ENCODE results near the gene DIAPH2. TPM values are rescaled to one million over a fixed set of nuclear protein-coding genes. Genes with fewer than 3 reads are reported as not detected.
A peak's percentile ranks its signal among the peaks of the same experiment; 100 is the strongest.

DIAPH2 gene
- total and polyA plus RNA-seq, 9 of the 15 experiments (the other 6 are each of a cell fraction or from before 2014, with no cell fraction given): 0.01 to 0.18 (median 0.07) TPM; not detected in 1

DNA sequence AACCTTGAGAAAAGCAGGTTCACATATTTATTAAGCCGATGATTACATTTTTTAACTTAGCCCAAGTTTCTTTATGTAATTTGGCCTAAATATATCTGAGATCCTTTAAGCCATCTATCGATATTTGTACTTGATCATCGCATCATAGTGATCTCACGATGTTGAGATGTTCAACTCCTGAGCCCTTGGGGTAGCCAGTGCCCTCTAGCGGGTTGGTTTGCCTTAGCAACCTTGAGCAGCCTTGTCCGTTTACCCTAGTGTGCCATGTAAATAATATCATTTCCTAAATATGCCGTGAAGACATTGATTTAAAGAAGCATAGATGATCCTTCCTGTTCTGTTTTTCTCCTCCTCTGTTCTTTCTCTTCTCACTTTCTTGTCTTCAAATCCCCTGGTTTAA is 631.3 kb downstream of the DIAPH2 start:
- DNase-seq (ENCODE audit: extremely low read depth in 1 of 4, low spot score in 3 of 4) (peak; percentile 8 to 36 (median 16)), ATAC-seq (peak; percentile 78), FAIRE-seq (peak; percentile 55)
- 3% methylated on average over 6 of the region's 7 CpGs for WGBS (ENCODE audit: insufficient coverage, low coverage, missing lambda C conversion rate)
- TF ChIP-seq RAD21 (CRISPR knock-in tag; conservative IDR thresholded peaks at IDR 0.05 in 1 of 2, IDR thresholded peaks at IDR 0.05 in 1 of 2): peak in 1 of 2 experiments; percentile 16; a peak in 1 of 4 replicates
- TF ChIP-seq, protein P1, sequence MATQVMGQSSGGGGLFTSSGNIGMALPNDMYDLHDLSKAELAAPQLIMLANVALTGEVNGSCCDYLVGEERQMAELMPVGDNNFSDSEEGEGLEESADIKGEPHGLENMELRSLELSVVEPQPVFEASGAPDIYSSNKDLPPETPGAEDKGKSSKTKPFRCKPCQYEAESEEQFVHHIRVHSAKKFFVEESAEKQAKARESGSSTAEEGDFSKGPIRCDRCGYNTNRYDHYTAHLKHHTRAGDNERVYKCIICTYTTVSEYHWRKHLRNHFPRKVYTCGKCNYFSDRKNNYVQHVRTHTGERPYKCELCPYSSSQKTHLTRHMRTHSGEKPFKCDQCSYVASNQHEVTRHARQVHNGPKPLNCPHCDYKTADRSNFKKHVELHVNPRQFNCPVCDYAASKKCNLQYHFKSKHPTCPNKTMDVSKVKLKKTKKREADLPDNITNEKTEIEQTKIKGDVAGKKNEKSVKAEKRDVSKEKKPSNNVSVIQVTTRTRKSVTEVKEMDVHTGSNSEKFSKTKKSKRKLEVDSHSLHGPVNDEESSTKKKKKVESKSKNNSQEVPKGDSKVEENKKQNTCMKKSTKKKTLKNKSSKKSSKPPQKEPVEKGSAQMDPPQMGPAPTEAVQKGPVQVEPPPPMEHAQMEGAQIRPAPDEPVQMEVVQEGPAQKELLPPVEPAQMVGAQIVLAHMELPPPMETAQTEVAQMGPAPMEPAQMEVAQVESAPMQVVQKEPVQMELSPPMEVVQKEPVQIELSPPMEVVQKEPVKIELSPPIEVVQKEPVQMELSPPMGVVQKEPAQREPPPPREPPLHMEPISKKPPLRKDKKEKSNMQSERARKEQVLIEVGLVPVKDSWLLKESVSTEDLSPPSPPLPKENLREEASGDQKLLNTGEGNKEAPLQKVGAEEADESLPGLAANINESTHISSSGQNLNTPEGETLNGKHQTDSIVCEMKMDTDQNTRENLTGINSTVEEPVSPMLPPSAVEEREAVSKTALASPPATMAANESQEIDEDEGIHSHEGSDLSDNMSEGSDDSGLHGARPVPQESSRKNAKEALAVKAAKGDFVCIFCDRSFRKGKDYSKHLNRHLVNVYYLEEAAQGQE (IDR thresholded peaks at IDR 0.05; ENCODE audit: borderline replicate concordance): peak; percentile 28; the same call in 1 of the 2 replicates
- TF ChIP-seq, protein P1 (CRISPR knock-in tag; IDR thresholded peaks at IDR 0.05; ENCODE audit: low read depth): no peak
- TF ChIP-seq, protein P2, sequence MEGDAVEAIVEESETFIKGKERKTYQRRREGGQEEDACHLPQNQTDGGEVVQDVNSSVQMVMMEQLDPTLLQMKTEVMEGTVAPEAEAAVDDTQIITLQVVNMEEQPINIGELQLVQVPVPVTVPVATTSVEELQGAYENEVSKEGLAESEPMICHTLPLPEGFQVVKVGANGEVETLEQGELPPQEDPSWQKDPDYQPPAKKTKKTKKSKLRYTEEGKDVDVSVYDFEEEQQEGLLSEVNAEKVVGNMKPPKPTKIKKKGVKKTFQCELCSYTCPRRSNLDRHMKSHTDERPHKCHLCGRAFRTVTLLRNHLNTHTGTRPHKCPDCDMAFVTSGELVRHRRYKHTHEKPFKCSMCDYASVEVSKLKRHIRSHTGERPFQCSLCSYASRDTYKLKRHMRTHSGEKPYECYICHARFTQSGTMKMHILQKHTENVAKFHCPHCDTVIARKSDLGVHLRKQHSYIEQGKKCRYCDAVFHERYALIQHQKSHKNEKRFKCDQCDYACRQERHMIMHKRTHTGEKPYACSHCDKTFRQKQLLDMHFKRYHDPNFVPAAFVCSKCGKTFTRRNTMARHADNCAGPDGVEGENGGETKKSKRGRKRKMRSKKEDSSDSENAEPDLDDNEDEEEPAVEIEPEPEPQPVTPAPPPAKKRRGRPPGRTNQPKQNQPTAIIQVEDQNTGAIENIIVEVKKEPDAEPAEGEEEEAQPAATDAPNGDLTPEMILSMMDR (IDR thresholded peaks at IDR 0.05 in 2 of 3, conservative IDR thresholded peaks at IDR 0.05 in 1 of 3; ENCODE audit: insufficient read depth in 2 of 3, low read depth in 1 of 3, low read length in 3 of 3): peak; percentile 40 to 46 (median 45); a peak in 4 of 6 replicates
- TF ChIP-seq, protein P3, sequence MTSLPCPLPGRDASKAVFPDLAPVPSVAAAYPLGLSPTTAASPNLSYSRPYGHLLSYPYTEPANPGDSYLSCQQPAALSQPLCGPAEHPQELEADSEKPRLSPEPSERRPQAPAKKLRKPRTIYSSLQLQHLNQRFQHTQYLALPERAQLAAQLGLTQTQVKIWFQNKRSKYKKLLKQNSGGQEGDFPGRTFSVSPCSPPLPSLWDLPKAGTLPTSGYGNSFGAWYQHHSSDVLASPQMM (CRISPR knock-in tag; IDR thresholded peaks at IDR 0.05): no peak
- H3K4me3 ChIP-seq: no peak overlapping the region
- H3K4me2 ChIP-seq (ENCODE audit: insufficient read depth, low read length): no peak overlapping the region
- no peaks in the 10 kb centered on the region for H3K9me1 ChIP-seq (ENCODE audit: control insufficient read depth, insufficient read depth, low read length)
- no peaks in the 10 kb centered on the region for H3K4me1 ChIP-seq (replicated peaks in 1 of 2; ENCODE audit: control insufficient read depth in 2 of 2, insufficient read depth in 2 of 2, low read length in 2 of 2)
- H3K36me3 ChIP-seq (ENCODE audit: control insufficient read depth, insufficient read depth, low read length): no peaks in the 10 kb centered on the region
- BruUV-seq (replicated peaks): no TSS peak
- H4K20me1 ChIP-seq (replicated peaks; ENCODE audit: control insufficient read depth, insufficient read depth, low read length): no peaks in the 10 kb centered on the region
- no peaks in the 10 kb centered on the region for H3K79me2 ChIP-seq (ENCODE audit: control insufficient read depth, insufficient read depth, low read length)
- ChIA-PET CTCF (ENCODE audit: low intra/inter-chr PET ratio) (no interaction called here), POLR2A (no interaction called here)
- no peaks in the 10 kb centered on the region for H3K9me3 ChIP-seq (replicated peaks; ENCODE audit: control insufficient read depth, insufficient read depth, low read depth, low read length)
- no peak overlapping the region for H2AFZ ChIP-seq (ENCODE audit: low read depth, low read length)
- H3K27me3 ChIP-seq (ENCODE audit: control insufficient read depth in 2 of 2, insufficient read depth in 2 of 2, low read length in 2 of 2): no peaks in the 10 kb centered on the region
- no peak overlapping the region for H3K27ac ChIP-seq (ENCODE audit: extremely low read depth, low read depth, low read length)
- intact Hi-C loops (cut with micrococcal nuclease): no loop called here
- H3K9ac ChIP-seq (ENCODE audit: insufficient read depth in 1 of 2, low read depth in 2 of 2, low read length in 2 of 2): no peak overlapping the region
- in situ Hi-C loops (cut with MboI): no loop called here
